H9 (cell line): ENCODE results near the gene PPP1R2C. TPM values are rescaled to one million over a fixed set of nuclear protein-coding genes. Genes with fewer than 3 reads are reported as not detected.

Source experiments
- DNase-seq: peaks from one replicate; pipeline ENCODE4 v3.0.0-alpha.2; 2017
- H2AFZ ChIP-seq: one replicate; pipeline ENCODE4 v1.6.1; 2013; ENCODE audit warnings: mild to moderate bottlenecking, low read length, control low read depth, moderate library complexity
- H2AK5ac ChIP-seq: 2 replicates; pipeline ENCODE4 v1.6.1; 2013; ENCODE audit warnings: low read length, control low read depth, mixed read lengths; ENCODE audit not compliant: insufficient read length
- H2BK120ac ChIP-seq: one replicate; pipeline ENCODE4 v1.6.1; 2013; ENCODE audit warnings: low read depth, mild to moderate bottlenecking, low read length, control low read depth, inconsistent platforms; ENCODE audit not compliant: poor library complexity, severe bottlenecking
- H2BK12ac ChIP-seq: 2 replicates; pipeline ENCODE4 v1.6.1; 2013; ENCODE audit warnings: low read length, control low read depth, mixed read lengths, low read depth; ENCODE audit not compliant: insufficient read length
- H2BK15ac ChIP-seq: 2 replicates; pipeline ENCODE4 v1.6.1; 2013; ENCODE audit warnings: low read depth, low read length, control low read depth
- H2BK20ac ChIP-seq: one replicate; pipeline ENCODE4 v1.6.1; 2013; ENCODE audit warnings: low read depth, mild to moderate bottlenecking, low read length, control low read depth, inconsistent platforms; ENCODE audit not compliant: poor library complexity, severe bottlenecking
- H2BK5ac ChIP-seq: 2 replicates; pipeline ENCODE4 v1.6.1; 2013; ENCODE audit warnings: low read length, control low read depth, mixed read lengths; ENCODE audit not compliant: insufficient read length
- H3K14ac ChIP-seq: 2 replicates; pipeline ENCODE4 v1.6.1; 2013; ENCODE audit warnings: low read length, control low read depth; ENCODE audit not compliant: insufficient read depth
- H3K18ac ChIP-seq: 2 replicates; pipeline ENCODE4 v1.6.1; 2013; ENCODE audit warnings: low read depth, mild to moderate bottlenecking, mixed read lengths, low read length, control low read depth; ENCODE audit not compliant: insufficient read length
- H3K23ac ChIP-seq: 2 replicates; pipeline ENCODE4 v1.6.1; 2013; ENCODE audit warnings: low read length, control low read depth, mixed read lengths, low read depth; ENCODE audit not compliant: insufficient read length
- H3K23me2 ChIP-seq: 2 replicates; pipeline ENCODE4 v1.6.1; 2013; ENCODE audit warnings: low read depth, mild to moderate bottlenecking, mixed read lengths, low read length, control low read depth; ENCODE audit not compliant: insufficient read length, poor library complexity, severe bottlenecking
- H3K27ac ChIP-seq: 2 replicates; pipeline ENCODE4 v1.5.1; 2013; ENCODE audit warnings: low read length, control low read depth, mixed read lengths, low read depth; ENCODE audit not compliant: insufficient read length
- H3K27me3 ChIP-seq: 2 replicates; pipeline ENCODE4 v1.6.1; 2013; ENCODE audit warnings: low read length, control low read depth, inconsistent platforms; ENCODE audit not compliant: insufficient read depth
- H3K4ac ChIP-seq: 2 replicates; pipeline ENCODE4 v1.6.1; 2013; ENCODE audit warnings: low read depth, mild to moderate bottlenecking, control low read depth, inconsistent platforms, low read length, moderate library complexity
- H3K4me1 ChIP-seq: 2 replicates; pipeline ENCODE4 v1.6.1; 2013; ENCODE audit warnings: low read length, control low read depth, inconsistent platforms; ENCODE audit not compliant: insufficient read depth
- H3K4me2 ChIP-seq: 2 replicates; pipeline ENCODE4 v1.6.1; 2013; ENCODE audit warnings: low read length, control low read depth, mixed read lengths; ENCODE audit not compliant: insufficient read length, insufficient read depth
- H3K56ac ChIP-seq: 2 replicates; pipeline ENCODE4 v1.6.1; 2013; ENCODE audit warnings: low read depth, mild to moderate bottlenecking, mixed read lengths, low read length, control low read depth; ENCODE audit not compliant: insufficient read length
- H3K79me1 ChIP-seq: 2 replicates; pipeline ENCODE4 v1.6.1; 2013; ENCODE audit warnings: low read depth, mild to moderate bottlenecking, moderate library complexity, low read length, control low read depth, inconsistent platforms; ENCODE audit not compliant: insufficient read depth, poor library complexity, severe bottlenecking
- H3K79me2 ChIP-seq: 2 replicates; pipeline ENCODE4 v1.6.1; 2013; ENCODE audit warnings: low read length, control low read depth, inconsistent platforms; ENCODE audit not compliant: insufficient read depth
- H3K9ac ChIP-seq: 2 replicates; pipeline ENCODE4 v1.6.1; 2013; ENCODE audit warnings: low read length, control low read depth, mixed read lengths; ENCODE audit not compliant: insufficient read length; ENCODE audit errors: extremely low read depth
- H3K9me3 ChIP-seq: one replicate; pipeline ENCODE4 v1.6.1; 2013; ENCODE audit warnings: low read depth, low read length, inconsistent platforms; ENCODE audit not compliant: control insufficient read depth
- H3T11ph ChIP-seq: one replicate; pipeline ENCODE4 v1.6.1; 2013; ENCODE audit warnings: mild to moderate bottlenecking, low read length, control low read depth, inconsistent platforms
- H4K20me1 ChIP-seq: one replicate; pipeline ENCODE4 v1.6.1; 2013; ENCODE audit not compliant: control insufficient read depth, insufficient read length, insufficient read depth
- H4K5ac ChIP-seq: 2 replicates; pipeline ENCODE4 v1.6.1; 2013; ENCODE audit warnings: low read depth, mild to moderate bottlenecking, mixed read lengths, low read length, control low read depth; ENCODE audit not compliant: insufficient read length
- H4K8ac ChIP-seq: replicated peaks from 2 replicates; pipeline ENCODE4 v1.6.1; 2013; ENCODE audit warnings: low read length, control low read depth, mixed read lengths, low read depth; ENCODE audit not compliant: insufficient read length
- H4K91ac ChIP-seq: 2 replicates; pipeline ENCODE4 v1.6.1; 2013; ENCODE audit warnings: low read depth, mild to moderate bottlenecking, moderate library complexity, mixed read lengths, low read length, control low read depth; ENCODE audit not compliant: insufficient read length
- H3K27ac Mint-ChIP-seq, 3 experiments: 2 replicates in 2 of 3; 3 replicates in 1 of 3; pipeline ENCODE4 v1.8.0; 2020 to 2021; ENCODE audit warnings: mixed read lengths in 3 of 3, mild to moderate bottlenecking in 1 of 3, moderate library complexity in 1 of 3
- H3K27me3 Mint-ChIP-seq: 2 replicates; pipeline ENCODE4 v1.8.0; 2021; ENCODE audit warnings: low read depth, mild to moderate bottlenecking, moderate library complexity, mixed read lengths
- H3K36me3 Mint-ChIP-seq, 3 experiments: 2 replicates in 2 of 3; 3 replicates in 1 of 3; pipeline ENCODE4 v1.8.0; 2020 to 2021; ENCODE audit warnings: low read depth in 3 of 3, mixed read lengths in 3 of 3; ENCODE audit not compliant: insufficient read depth in 1 of 3
- H3K4me1 Mint-ChIP-seq, 2 experiments: 2 replicates each; pipeline ENCODE4 v1.8.0; 2020; ENCODE audit warnings: mixed read lengths in 2 of 2
- H3K4me3 Mint-ChIP-seq, 2 experiments: 2 replicates in 1 of 2; 3 replicates in 1 of 2; pipeline ENCODE4 v1.8.0; 2020 to 2021; ENCODE audit warnings: mild to moderate bottlenecking in 2 of 2, mixed read lengths in 2 of 2, moderate library complexity in 1 of 2
- H3K9me3 Mint-ChIP-seq, 2 experiments: 2 replicates in 1 of 2; 3 replicates in 1 of 2; pipeline ENCODE4 v1.8.0; 2020; ENCODE audit warnings: mild to moderate bottlenecking in 2 of 2, mixed read lengths in 2 of 2, moderate library complexity in 1 of 2
- CTCF ChIP-seq: fragments of 200-600 bp; sonication (generic); conservative IDR thresholded peaks from 3 replicates; pipeline ENCODE4 v1.8.0; 2021; ENCODE audit warnings: antibody characterized with exemption, mild to moderate bottlenecking
- WGBS: extraction: QIAGEN DNeasy Blood & Tissue Kit; methylation state at CpG from one replicate; pipeline ENCODE4 v1.1.7; 2013; ENCODE audit warnings: missing lambda C conversion rate, low lambda C conversion rate, mixed read lengths; ENCODE audit not compliant: insufficient read length; ENCODE audit errors: extremely low coverage; 5-methylcytosine and 5-hydroxymethylcytosine counted together
- total RNA-seq: library from RNA; stranded (reverse); gene quantifications from 2 replicates; pipeline ENCODE4 v1.2.1, GENCODE V29; 2021

The PPP1R2C gene
- total RNA-seq, 1 experiment from 2014 or later: not detected

- Histone ChIP-seq H3K9me3 (no peaks in the 10 kb centered on the region), H2BK120ac (no peak overlapping the region), H2AK5ac (no peak overlapping the region), H3K4ac (no peak overlapping the region), H3K23ac (no peak overlapping the region), H3K4me1 (peaks cover 4% of the 10 kb centered on the region; the same call in 1 of the 2 replicates), H3K4me2 (no peak overlapping the region), H3K27ac (no peak overlapping the region), H2BK15ac (no peak overlapping the region), H2BK5ac (no peak overlapping the region), H3K27me3 (no peaks in the 10 kb centered on the region), H3K56ac (no peak overlapping the region), H4K91ac (no peak overlapping the region), H3K14ac (no peak overlapping the region), H3T11ph (no peak overlapping the region), H4K5ac (no peak overlapping the region), H3K23me2 (no peaks in the 10 kb centered on the region), H3K9ac (no peak overlapping the region), H4K20me1 (no peaks in the 10 kb centered on the region), H3K79me2 (no peaks in the 10 kb centered on the region), H4K8ac (no peak overlapping the region), H2AFZ (no peak overlapping the region), H3K18ac (no peak overlapping the region), H2BK12ac (no peak overlapping the region), H2BK20ac (no peak overlapping the region), H3K79me1 (no peaks in the 10 kb centered on the region)
- Mint-ChIP-seq H3K9me3 (peaks cover 24 to 39% of the 10 kb centered on the region in 2 experiments), H3K4me1 (peaks cover 60 to 62% of the 10 kb centered on the region in 2 experiments), H3K4me3 (no peak overlapping the region), H3K27ac (peak overlapping the region in 2 of 3 experiments; percentile 69 to 74; a peak in 2 of 7 replicates), H3K27me3 (no peaks in the 10 kb centered on the region), H3K36me3 (peaks cover 17 to 29% (median 24%) of the 10 kb centered on the region in 3 experiments)
- DNase-seq: no peak
- no CpG with 5 or more reads among the region's 1 CpG for WGBS
- no peak for TF ChIP-seq CTCF
These were observed 29.4 kb upstream of the PPP1R2C start for GRCh38 chrX:42807393-42807792.
